ENCODE measurements around the gene PSME3. TPM values are rescaled to one million over a fixed set of nuclear protein-coding genes. Genes with fewer than 3 reads are reported as not detected.

Gene PSME3
- total and polyA plus RNA-seq, 2 of the 13 experiments (the other 11 are each of a cell fraction or from before 2014, with no cell fraction given) = 66.3 to 135 TPM

GRCh38 chr17:42872251-42872965 lies 39.2 kb downstream of the PSME3 start:
- FAIRE-seq (no peak), DNase-seq (ENCODE audit: low spot score) (no peak), ATAC-seq (peak; percentile 50)
- ChIA-PET POLR2A (interaction anchor here (1.2 kb wide), 5 partner anchors 14 to 48 kb away, joined by 3 to 5 read pairs (median 4); partner anchors contain the start of gene BECN1), CTCF (ENCODE audit: low intra/inter-chr PET ratio, low total read pairs) (no interaction called here)
- peak overlapping the region; percentile 5 for H3K27ac ChIP-seq (ENCODE audit: extremely low read length, insufficient read depth, low read length)
- H4K20me1 ChIP-seq (ENCODE audit: insufficient read depth, low read length) = no peaks in the 10 kb centered on the region
- no peak overlapping the region for H3K4me3 ChIP-seq (replicated peaks in 1 of 3; ENCODE audit: insufficient read depth in 1 of 3, low read depth in 2 of 3, low read length in 3 of 3)
- no TSS peak for BruUV-seq (replicated peaks)
- WGBS (ENCODE audit: low lambda C conversion rate) = 74% methylated on average over 12 of the region's 13 CpGs
- no peaks in the 10 kb centered on the region for H3K36me3 ChIP-seq (replicated peaks in 1 of 2; ENCODE audit: control insufficient read depth in 1 of 2, insufficient read depth in 2 of 2, low read length in 2 of 2)
- in situ Hi-C loops (cut with HindIII; ENCODE audit: extremely low pct_ligation_motif_present, low pct_unique_long_range_greater_than_20kb) (no loop called here), intact Hi-C loops (cut with micrococcal nuclease; ENCODE audit: unreplicated experiment) (no loop called here)
- H3K27me3 ChIP-seq (ENCODE audit: control insufficient read depth in 1 of 2, insufficient read depth in 2 of 2, low read length in 2 of 2) = no peaks in the 10 kb centered on the region
- H3K4me1 ChIP-seq (ENCODE audit: insufficient read depth, low read length) = peaks cover 58% of the 10 kb centered on the region
- H3K9ac ChIP-seq (ENCODE audit: insufficient read depth, low read depth, low read length) = no peak overlapping the region
- H2AFZ ChIP-seq (ENCODE audit: low read length) = no peak overlapping the region
- peaks cover 9% of the 10 kb centered on the region for H3K9me3 ChIP-seq (ENCODE audit: low read length)
- H3K79me2 ChIP-seq (ENCODE audit: insufficient read depth, low read length) = no peaks in the 10 kb centered on the region
- H3K4me2 ChIP-seq (ENCODE audit: low read depth, low read length) = peak overlapping the region; percentile 23; the same call in 1 of the 2 replicates
- peak; percentile 51; the same call in 1 of the 2 replicates for TF ChIP-seq ZBTB7B (CRISPR knock-in tag; IDR thresholded peaks at IDR 0.05)
- TF ChIP-seq REPIN1 (CRISPR knock-in tag; IDR thresholded peaks at IDR 0.05; ENCODE audit: borderline replicate concordance, low read depth) = no peak
- TF ChIP-seq AHDC1 (CRISPR knock-in tag; IDR thresholded peaks at IDR 0.05; ENCODE audit: borderline replicate concordance) = 0 out of 2 replicates have a peak, but pooled peaks have one; percentile 18
- TF ChIP-seq ZNF326 (CRISPR knock-in tag; IDR thresholded peaks at IDR 0.05; ENCODE audit: borderline replicate concordance) = no peak
- TF ChIP-seq ZNF891 (CRISPR knock-in tag; IDR thresholded peaks at IDR 0.05) = peak; percentile 77
- TF ChIP-seq CREB1 (IDR thresholded peaks at IDR 0.05) = no peak
- no peak for TF ChIP-seq CREB1 (CRISPR knock-in tag; IDR thresholded peaks at IDR 0.05)
- no peak for TF ChIP-seq GPN1 (CRISPR knock-in tag; IDR thresholded peaks at IDR 0.05; ENCODE audit: borderline replicate concordance)
- 0 out of 2 replicates have a peak, but pooled peaks have one; percentile 16 for TF ChIP-seq ZNF609 (CRISPR knock-in tag; IDR thresholded peaks at IDR 0.05; ENCODE audit: borderline replicate concordance)
- TF ChIP-seq SIX4 (CRISPR knock-in tag; IDR thresholded peaks at IDR 0.05) = no peak
- no peak for TF ChIP-seq ZFP36L2 (CRISPR knock-in tag; IDR thresholded peaks at IDR 0.05)
- TF ChIP-seq KDM2A (CRISPR knock-in tag; IDR thresholded peaks at IDR 0.05; ENCODE audit: borderline replicate concordance, low read depth) = no peak

Data from HepG2 (cell line).